HUES64 (cell line): ENCODE data around the gene DIP2A.

Source experiments
- H3K27ac ChIP-seq: 2 replicates; pipeline ENCODE4 v1.7.0; 2013; ENCODE audit warnings: low read depth, low read length, inconsistent platforms
- H3K27me3 ChIP-seq: 2 replicates; pipeline ENCODE4 v1.6.1; 2013; ENCODE audit warnings: mild to moderate bottlenecking, low read length; ENCODE audit not compliant: insufficient read depth
- H3K36me3 ChIP-seq: 2 replicates; pipeline ENCODE4 v1.6.1; 2013; ENCODE audit warnings: mild to moderate bottlenecking, low read length; ENCODE audit not compliant: insufficient read depth
- H3K4me1 ChIP-seq: 2 replicates; pipeline ENCODE4 v1.6.1; 2013; ENCODE audit warnings: mild to moderate bottlenecking, low read length, moderate library complexity; ENCODE audit not compliant: insufficient read depth
- H3K4me3 ChIP-seq: 2 replicates; pipeline ENCODE4 v1.5.1; 2013; ENCODE audit warnings: mild to moderate bottlenecking, low read length, moderate library complexity
- H3K9ac ChIP-seq: 2 replicates; pipeline ENCODE4 v1.6.1; 2013; ENCODE audit warnings: mild to moderate bottlenecking, low read depth, low read length
- H3K9me3 ChIP-seq: 2 replicates; pipeline ENCODE4 v1.6.1; 2013; ENCODE audit warnings: low read depth, low read length; ENCODE audit not compliant: insufficient read depth
- WGBS: fragments of 150-250, 120-280 bp; methylation state at CpG from one replicate; pipeline ENCODE4 v1.1.7; 2013; ENCODE audit warnings: missing lambda C conversion rate; 5-methylcytosine and 5-hydroxymethylcytosine counted together

Gene DIP2A

DNA sequence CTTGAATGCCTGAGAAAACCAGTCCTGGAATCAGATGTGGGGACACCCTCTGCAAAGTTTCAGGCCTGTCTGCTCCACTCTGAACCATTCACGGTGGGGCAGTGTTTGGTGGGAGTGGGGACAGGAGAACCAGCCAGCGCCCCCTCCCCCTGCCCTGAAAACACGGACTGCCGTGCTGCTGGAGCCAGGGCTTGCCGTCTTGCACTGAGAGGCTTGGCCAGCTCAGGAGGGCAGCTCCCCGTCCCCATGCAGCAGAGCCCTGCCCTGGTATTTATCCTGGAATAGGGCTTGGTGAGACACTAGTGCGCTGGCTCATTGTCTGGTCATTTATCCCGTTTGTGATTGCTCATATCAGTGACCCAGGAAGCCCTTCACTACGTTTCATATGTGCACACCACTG is 142.3 kb downstream of the DIP2A start:
- Histone ChIP-seq H3K27ac (no peak overlapping the region), H3K4me3 (no peak overlapping the region), H3K27me3 (no peaks in the 10 kb centered on the region), H3K36me3 (no peaks in the 10 kb centered on the region), H3K4me1 (peaks cover 35% of the 10 kb centered on the region), H3K9me3 (no peaks in the 10 kb centered on the region), H3K9ac (no peak overlapping the region)
- WGBS: 79% methylated on average over 9 of the region's 9 CpGs

DNA sequence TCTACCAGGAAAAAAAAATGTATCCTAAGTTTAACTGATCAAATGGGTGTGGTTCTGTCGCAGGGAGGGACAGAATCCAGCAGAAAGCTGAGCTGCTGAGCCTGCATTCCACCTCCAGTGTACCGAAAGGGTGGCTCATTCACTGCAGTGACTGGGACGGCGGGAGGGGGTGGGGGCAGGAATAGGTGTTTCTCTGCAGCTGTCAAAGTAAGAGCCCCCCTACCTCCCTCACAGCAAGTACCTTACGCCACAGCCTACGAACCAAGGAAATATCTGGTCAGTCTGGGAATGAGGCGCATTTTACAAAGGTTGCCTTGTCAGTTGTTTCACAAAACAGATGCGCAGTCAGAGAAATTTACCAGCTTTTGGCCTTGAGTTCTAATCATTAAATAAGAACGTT is 144.5 kb downstream of the DIP2A start:
- H3K9ac ChIP-seq: no peak overlapping the region
- H3K27ac ChIP-seq: no peak overlapping the region
- H3K9me3 ChIP-seq: no peaks in the 10 kb centered on the region
- no peaks in the 10 kb centered on the region for H3K36me3 ChIP-seq
- H3K27me3 ChIP-seq: no peaks in the 10 kb centered on the region
- peaks cover 35% of the 10 kb centered on the region for H3K4me1 ChIP-seq
- no peak overlapping the region for H3K4me3 ChIP-seq
- WGBS: 36% methylated on average over 6 of the region's 9 CpGs

DNA sequence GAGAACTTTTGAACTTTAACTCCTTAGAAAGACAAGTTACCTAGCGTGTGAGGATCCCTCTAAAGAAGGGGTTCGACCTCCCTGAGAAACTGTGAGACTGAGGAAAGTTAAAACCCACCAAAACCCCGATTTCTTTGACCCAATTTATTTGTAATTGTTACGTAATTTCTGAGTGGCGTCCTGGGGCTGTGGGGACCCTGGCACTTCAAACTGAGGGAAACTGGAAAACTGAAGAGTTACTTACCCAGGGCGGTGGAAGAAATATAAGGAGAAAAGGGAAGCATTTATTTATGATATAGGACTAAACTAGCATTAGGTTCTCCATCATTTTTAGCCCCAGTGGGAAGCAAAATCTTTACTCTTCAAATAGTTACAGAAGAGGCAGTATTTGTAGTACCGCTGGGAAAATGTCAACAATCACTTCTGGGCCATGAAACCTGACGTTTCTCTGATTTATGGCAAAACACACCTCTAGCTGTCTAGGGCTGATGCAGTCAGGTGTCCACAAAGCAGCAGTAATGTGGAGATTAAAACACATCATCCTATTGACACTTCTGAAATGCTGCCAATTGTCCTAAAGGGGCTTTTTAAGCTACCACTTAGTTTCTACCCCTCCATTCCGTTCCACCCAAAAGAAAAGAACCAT is 145.8 kb downstream of the DIP2A start:
- H3K36me3 ChIP-seq: no peaks in the 10 kb centered on the region
- H3K4me1 ChIP-seq: peaks cover 28% of the 10 kb centered on the region
- no peak overlapping the region for H3K9ac ChIP-seq
- no peaks in the 10 kb centered on the region for H3K9me3 ChIP-seq
- H3K27me3 ChIP-seq: no peaks in the 10 kb centered on the region
- H3K27ac ChIP-seq: no peak overlapping the region
- H3K4me3 ChIP-seq: no peak overlapping the region
- 79% methylated on average over 9 of the region's 9 CpGs for WGBS

DNA sequence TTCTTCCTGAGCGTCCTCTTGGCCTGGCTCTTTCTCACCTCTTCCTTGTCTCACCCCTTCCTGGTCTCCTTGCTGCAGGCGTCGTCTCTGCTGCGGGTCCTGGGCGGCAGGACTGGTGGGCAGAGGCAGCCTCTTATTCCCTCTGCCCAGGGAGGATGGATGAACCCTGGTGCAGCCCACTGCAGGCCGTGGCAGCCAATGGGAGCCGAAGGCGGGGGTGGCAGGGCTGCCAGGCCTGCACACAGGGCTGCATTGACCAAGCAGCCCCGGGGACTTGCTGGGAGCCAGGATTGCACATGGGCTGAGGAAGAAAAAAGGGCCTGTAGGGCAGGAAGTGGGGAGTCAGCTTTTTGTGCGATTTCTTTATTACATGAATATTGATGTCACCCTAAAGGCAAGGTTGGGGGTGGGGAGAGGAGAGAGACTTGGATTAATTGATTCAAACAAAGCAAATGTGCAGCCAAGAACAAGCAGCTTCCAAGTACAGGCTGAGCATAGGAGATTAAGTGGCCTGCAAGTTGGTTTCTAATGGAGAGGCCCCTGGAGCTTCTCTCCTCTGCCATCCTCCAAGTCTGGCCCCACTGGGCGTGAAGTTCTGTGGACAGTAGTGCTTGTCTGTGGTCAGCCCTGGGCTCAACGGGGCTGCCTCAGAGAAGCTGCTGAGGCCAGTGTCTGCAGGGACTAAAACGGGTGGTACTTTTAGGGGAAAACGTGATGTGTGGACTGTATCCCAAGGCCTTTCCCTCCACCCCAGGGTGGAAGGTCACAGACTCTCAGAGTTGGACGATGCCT is 146.5 kb downstream of the DIP2A start, which contains the start of gene S100B:
S100B (minus strand) TSS at position 108 of the 792 bp plus-strand sequence. CDS start 2,667 bp downstream, outside the sequence.
- Histone ChIP-seq H3K4me3 (no peak within 1 kb of the TSS), H3K9me3 (no peaks in the 10 kb centered on the region), H3K9ac (no peak within 1 kb of the TSS), H3K4me1 (peaks cover 27% of the 10 kb centered on the region), H3K36me3 (no peaks in the 10 kb centered on the region), H3K27me3 (no peaks in the 10 kb centered on the region), H3K27ac (no peak within 1 kb of the TSS)
- WGBS: 75% methylated on average over 15 of the region's 15 CpGs

DNA sequence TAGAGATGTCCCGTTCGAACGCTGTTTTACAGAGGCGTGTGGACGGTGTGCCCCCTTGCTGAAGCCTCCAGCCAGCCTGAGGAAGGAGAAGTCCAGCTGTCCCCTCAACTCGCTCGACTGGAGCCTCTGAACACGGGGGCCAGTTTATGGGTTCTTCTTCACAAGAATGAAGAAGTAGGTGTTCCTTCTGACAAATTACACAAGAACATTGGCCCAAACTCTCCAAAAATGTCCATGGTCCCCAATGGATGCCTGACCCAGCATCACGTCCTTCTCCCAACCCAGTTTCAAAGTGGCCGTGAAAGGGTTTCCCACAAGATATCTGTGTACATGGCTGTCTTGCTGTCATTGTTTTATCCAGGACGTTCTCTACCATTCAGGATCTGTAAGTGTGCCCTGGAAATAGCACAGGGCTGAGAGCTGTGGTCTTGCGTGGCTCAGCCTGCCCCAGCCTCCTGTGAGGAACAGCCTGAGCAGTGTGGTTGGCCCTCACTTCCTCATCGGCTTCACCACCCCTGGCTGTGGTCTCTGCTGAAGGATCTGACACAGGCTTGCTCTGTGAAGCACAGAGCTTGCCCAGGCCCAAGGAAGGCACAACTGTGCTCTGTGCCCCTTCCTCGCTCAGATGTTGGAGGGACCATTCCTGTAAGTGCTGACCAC is 147.2 kb downstream of the DIP2A start:
- no peaks in the 10 kb centered on the region for H3K27me3 ChIP-seq
- H3K9me3 ChIP-seq: 0 out of 2 replicates have a peak, but pooled peaks cover 5% of the 10 kb centered on the region
- WGBS: 91% methylated on average over 14 of the region's 14 CpGs
- no peak overlapping the region for H3K9ac ChIP-seq
- H3K36me3 ChIP-seq: no peaks in the 10 kb centered on the region
- H3K27ac ChIP-seq: no peak overlapping the region
- no peak overlapping the region for H3K4me3 ChIP-seq
- peaks cover 27% of the 10 kb centered on the region for H3K4me1 ChIP-seq

DNA sequence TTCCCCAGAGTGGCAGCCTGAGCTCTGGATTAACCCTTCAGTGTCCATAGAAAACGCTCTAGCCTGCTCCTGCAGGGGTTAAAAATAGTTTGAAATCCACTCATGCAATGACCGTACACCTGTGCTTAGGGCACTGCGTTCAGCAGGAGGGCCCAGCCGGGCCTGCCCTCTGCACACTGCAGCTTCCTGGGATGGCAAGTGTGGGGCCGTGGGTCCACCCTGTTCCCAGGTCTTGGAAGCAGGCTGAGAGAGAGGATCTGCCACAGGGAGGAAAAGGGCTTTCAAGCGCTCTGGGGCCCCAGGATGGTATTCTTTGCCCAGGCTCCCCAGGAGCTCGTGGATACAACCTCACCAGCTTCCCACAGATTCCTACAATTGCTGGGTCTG is 147.7 kb downstream of the DIP2A start:
- H3K4me1 ChIP-seq: peaks cover 27% of the 10 kb centered on the region
- 82% methylated on average over 7 of the region's 7 CpGs for WGBS
- no peaks in the 10 kb centered on the region for H3K36me3 ChIP-seq
- H3K4me3 ChIP-seq: no peak overlapping the region
- no peak overlapping the region for H3K27ac ChIP-seq
- no peaks in the 10 kb centered on the region for H3K27me3 ChIP-seq
- H3K9ac ChIP-seq: no peak overlapping the region
- 0 out of 2 replicates have a peak, but pooled peaks cover 6% of the 10 kb centered on the region for H3K9me3 ChIP-seq

DNA sequence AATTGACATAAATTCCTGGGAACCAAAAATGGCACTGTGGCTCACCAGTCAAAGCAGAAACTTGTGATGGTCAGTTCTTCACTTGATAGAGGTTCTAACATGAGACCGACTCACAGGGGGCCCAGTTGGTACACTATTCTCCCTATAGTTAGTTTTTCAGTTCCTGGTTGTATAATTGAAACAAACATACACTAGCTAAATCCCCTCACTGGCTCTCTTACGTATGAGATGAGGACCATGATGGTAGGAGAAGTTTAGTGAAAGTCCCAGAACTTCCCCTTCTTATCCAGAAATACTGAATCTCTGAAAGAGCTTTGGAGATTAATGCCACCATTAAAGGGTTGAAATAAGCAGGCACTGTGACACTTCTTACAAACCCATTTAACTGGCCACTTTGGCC is 148.9 kb downstream of the DIP2A start:
- WGBS: 100% methylated on average over 1 of the region's 2 CpGs
- H3K27ac ChIP-seq: no peak overlapping the region
- H3K36me3 ChIP-seq: no peaks in the 10 kb centered on the region
- H3K4me1 ChIP-seq: peaks cover 26% of the 10 kb centered on the region
- no peaks in the 10 kb centered on the region for H3K27me3 ChIP-seq
- no peak overlapping the region for H3K9ac ChIP-seq
- no peak overlapping the region for H3K4me3 ChIP-seq
- H3K9me3 ChIP-seq: 0 out of 2 replicates have a peak, but pooled peaks cover 6% of the 10 kb centered on the region

DNA sequence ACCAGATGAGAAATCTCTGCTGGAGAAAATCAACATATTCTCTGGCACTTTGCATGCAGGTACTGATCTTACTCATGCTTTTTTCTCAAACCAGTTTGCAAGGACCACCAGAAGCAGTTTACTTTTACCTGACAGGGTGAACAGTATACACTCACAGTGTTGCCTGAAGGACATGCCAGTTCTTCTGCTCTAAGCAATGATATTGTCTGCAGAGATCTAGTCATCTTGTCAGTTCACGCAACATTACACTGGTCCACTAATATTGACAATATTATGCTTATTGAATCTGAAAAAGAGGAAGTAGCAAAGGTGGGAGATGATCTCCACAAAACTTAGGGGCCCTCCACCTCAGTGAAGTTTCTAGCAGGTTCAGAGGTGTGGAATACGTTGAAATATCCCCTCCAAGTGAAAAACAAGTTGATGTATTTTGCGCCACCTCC is 150.0 kb downstream of the DIP2A start:
- H3K9me3 ChIP-seq: 0 out of 2 replicates have a peak, but pooled peaks cover 6% of the 10 kb centered on the region
- no peak overlapping the region for H3K9ac ChIP-seq
- no peak overlapping the region for H3K27ac ChIP-seq
- H3K4me3 ChIP-seq: no peak overlapping the region
- WGBS: 83% methylated on average over 3 of the region's 3 CpGs
- H3K4me1 ChIP-seq: peaks cover 16% of the 10 kb centered on the region
- no peaks in the 10 kb centered on the region for H3K27me3 ChIP-seq
- no peaks in the 10 kb centered on the region for H3K36me3 ChIP-seq

DNA sequence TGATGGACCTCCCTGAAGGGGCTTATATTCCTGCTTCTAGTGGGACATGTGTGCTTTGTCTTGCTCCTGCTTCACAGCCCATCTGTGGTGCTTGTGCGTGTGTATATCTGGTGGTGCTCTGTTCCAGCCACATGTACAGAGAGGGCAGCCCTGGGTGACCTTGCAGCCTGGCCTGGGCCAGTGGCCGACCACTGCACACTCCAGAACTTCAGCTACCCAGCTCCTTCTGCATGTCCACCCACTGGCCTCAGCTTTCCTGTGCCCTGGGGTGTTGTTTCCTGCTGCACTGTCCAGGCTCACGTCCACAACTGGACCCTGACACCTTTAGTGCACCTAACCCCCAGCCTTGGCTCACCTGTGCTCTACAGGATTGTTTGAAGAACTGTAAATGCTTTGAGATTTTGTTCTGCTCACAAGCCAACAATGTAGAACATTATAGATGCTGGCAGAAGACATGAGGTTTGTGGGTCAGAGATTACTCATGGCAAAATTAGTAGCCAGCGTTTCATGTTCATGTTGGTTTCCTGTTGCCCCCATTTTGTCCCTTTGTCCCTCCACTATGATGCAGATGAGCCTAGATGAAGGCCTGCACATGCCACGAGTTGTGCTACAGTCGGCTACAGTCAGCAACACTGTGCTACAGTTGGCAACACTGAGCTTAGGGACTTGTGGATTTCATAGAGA is 151.5 kb downstream of the DIP2A start:
- peaks cover 4% of the 10 kb centered on the region; the same call in 1 of the 2 replicates for H3K4me1 ChIP-seq
- WGBS: 92% methylated on average over 6 of the region's 6 CpGs
- H3K9ac ChIP-seq: no peak overlapping the region
- H3K36me3 ChIP-seq: no peaks in the 10 kb centered on the region
- no peaks in the 10 kb centered on the region for H3K27me3 ChIP-seq
- no peak overlapping the region for H3K4me3 ChIP-seq
- 0 out of 2 replicates have a peak, but pooled peaks cover 6% of the 10 kb centered on the region for H3K9me3 ChIP-seq
- no peak overlapping the region for H3K27ac ChIP-seq

DNA sequence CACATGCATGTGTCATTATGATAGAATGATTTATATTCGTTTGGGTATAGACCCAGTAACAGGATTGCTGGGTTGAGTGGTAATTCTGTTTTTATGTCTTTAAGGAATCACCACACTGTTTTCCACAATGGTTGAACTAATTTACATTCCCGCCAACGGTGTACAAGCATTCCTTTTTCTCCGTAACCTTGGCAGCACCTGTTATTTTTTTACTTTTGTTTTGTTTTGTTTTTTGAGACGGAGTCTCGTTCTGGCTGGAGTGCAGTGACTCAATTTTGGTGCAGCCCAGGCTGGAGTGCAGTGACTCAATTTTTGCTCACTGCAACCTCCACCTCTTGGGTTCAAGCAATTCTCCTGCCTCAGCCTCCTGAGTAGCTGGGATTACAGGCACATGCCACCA is 154.7 kb downstream of the DIP2A start:
- H3K27ac ChIP-seq: no peak overlapping the region
- no peaks in the 10 kb centered on the region for H3K36me3 ChIP-seq
- no peaks in the 10 kb centered on the region for H3K4me1 ChIP-seq
- no peaks in the 10 kb centered on the region for H3K27me3 ChIP-seq
- H3K4me3 ChIP-seq: no peak overlapping the region
- H3K9me3 ChIP-seq: 0 out of 2 replicates have a peak, but pooled peaks cover 6% of the 10 kb centered on the region
- 85% methylated on average over 6 of the region's 6 CpGs for WGBS
- H3K9ac ChIP-seq: no peak overlapping the region
